CD4-positive, alpha-beta T cell (primary cell): Measurements from ENCODE around the gene HS2ST1. TPM values are rescaled to one million over a fixed set of nuclear protein-coding genes. Genes with fewer than 3 reads are reported as not detected.

Experiments used
- ATAC-seq: fragments of 200-7000 bp; cut with Tn5 transposase; one replicate; pipeline ENCODE4 v1.10.0; 2022; ENCODE audit warnings: mild to moderate bottlenecking; ENCODE audit not compliant: poor library complexity
- CTCF ChIA-PET: fragments of 350-600 bp; sonication (Branson Sonifier 250); formaldehyde crosslinking; loops from one replicate; lab custom pipeline; 2021; ENCODE audit warnings: antibody characterized with exemption, inconsistent platforms; lab: Charles Lee
- POLR2A ChIA-PET: fragments of 350-600 bp; sonication (Branson Sonifier 250); formaldehyde crosslinking; loops from one replicate; lab custom pipeline; 2021; ENCODE audit warnings: antibody characterized with exemption, inconsistent platforms; lab: Charles Lee
- DNase-seq, 14 experiments: peaks; one replicate each; pipeline ENCODE4 v3.0.0-alpha.2; 2013 to 2020; ENCODE audit warnings: mixed read lengths in 2 of 14
- H3K27ac ChIP-seq, 2 donors: one replicate each; pipeline versions ENCODE4 v1.5.1 to v1.7.0; 2013; ENCODE audit warnings: low read length in 2 of 2, low read depth in 1 of 2, mild to moderate bottlenecking in 1 of 2
- H3K27me3 ChIP-seq, 2 experiments: 1 replicate in 1 of 2; 2 replicates in 1 of 2; pipeline versions ENCODE4 v1.6.1 to v1.7.0; 2013; ENCODE audit warnings: low read length in 2 of 2, control low read depth in 1 of 2, mild to moderate bottlenecking in 1 of 2, moderate library complexity in 1 of 2; ENCODE audit not compliant: insufficient read depth in 2 of 2, control insufficient read depth in 1 of 2
- H3K36me3 ChIP-seq: one replicate; pipeline ENCODE4 v1.6.1; 2013; ENCODE audit warnings: low read length, control low read depth; ENCODE audit not compliant: insufficient read depth
- H3K4me1 ChIP-seq: one replicate; pipeline ENCODE4 v1.6.1; 2013; ENCODE audit warnings: low read length, control low read depth; ENCODE audit not compliant: insufficient read depth
- H3K4me3 ChIP-seq: one replicate; pipeline ENCODE4 v1.5.1; 2013; ENCODE audit warnings: mild to moderate bottlenecking, low read length, moderate library complexity
- H3K9me3 ChIP-seq, 2 experiments: 1 replicate in 1 of 2; 2 replicates in 1 of 2; pipeline versions ENCODE4 v1.6.1 to v1.7.0; 2013; ENCODE audit warnings: low read length in 2 of 2, mild to moderate bottlenecking in 2 of 2, control low read depth in 1 of 2, moderate library complexity in 1 of 2; ENCODE audit not compliant: control insufficient read depth in 1 of 2, insufficient read depth in 1 of 2
- H3K27ac Mint-ChIP-seq: one replicate; pipeline ENCODE4 v1.8.0; 2020; ENCODE audit warnings: mixed read lengths
- H3K27me3 Mint-ChIP-seq: one replicate; pipeline ENCODE4 v1.8.0; 2021; ENCODE audit warnings: mixed read lengths
- H3K36me3 Mint-ChIP-seq: one replicate; pipeline ENCODE4 v1.8.0; 2021; ENCODE audit warnings: low read depth, mixed read lengths
- H3K4me1 Mint-ChIP-seq: one replicate; pipeline ENCODE4 v1.8.0; 2021; ENCODE audit warnings: low read depth, mixed read lengths
- H3K4me3 Mint-ChIP-seq: one replicate; pipeline ENCODE4 v1.8.0; 2020; ENCODE audit warnings: mild to moderate bottlenecking, mixed read lengths
- H3K9me3 Mint-ChIP-seq: one replicate; pipeline ENCODE4 v1.8.0; 2020; ENCODE audit warnings: mixed read lengths
- intact Hi-C, 2 experiments: fragments of 100-400 bp; cut with DNase I in 1 of 2; cut with micrococcal nuclease in 1 of 2; formaldehyde crosslinking; loops; one replicate each; pipeline versions ENCODE4 v1.15.1 to v1.9.0; 2023 to 2025; cut with DNase I, micrococcal nuclease
- total RNA-seq, 174 experiments: library from RNA in 2 of 174; stranded (reverse) in 2 of 174; gene quantifications; one replicate each; pipeline ENCODE4 v1.2.3 and lab custom pipeline; 2021 to 2026
- TF ChIP-seq, protein P1 (sequence below): fragments of 200-600 bp; IDR thresholded peaks from one replicate; pipeline ENCODE4 v1.8.0; 2022; ENCODE audit warnings: antibody characterized with exemption, mild to moderate bottlenecking

Gene HS2ST1
- total RNA-seq, 2 experiments from 2014 or later: 6.7 to 6.9 TPM

DNA sequence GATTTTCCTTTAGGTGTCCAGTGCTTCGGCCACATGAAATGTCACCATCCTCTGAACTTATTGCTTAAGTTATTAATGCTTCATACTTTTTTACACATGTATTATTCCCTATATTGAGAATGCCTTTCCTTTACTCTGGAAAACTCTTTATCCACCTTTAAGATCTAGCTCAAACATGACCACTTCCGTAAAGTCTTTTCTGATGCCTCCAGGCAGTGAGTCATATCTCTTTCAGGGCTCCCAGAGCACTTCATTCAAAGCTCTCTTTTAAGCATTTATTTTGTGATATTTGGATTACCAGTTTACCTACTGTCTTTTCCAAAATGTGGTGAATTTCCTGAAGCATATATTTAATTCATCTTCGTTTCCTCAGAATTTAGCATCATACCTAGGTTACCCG lies 178.9 kb downstream of the HS2ST1 start:
- ChIA-PET POLR2A (no interaction called here), CTCF (interaction anchor here (0.6 kb wide), 1 partner anchor 265 kb away, joined by 6 read pairs; no protein-coding TSS in a partner anchor)
- H3K9me3 Mint-ChIP-seq: no peaks in the 10 kb centered on the region

GRCh38 chr1:87094238-87094637 lies 179.8 kb downstream of the HS2ST1 start:
- ChIA-PET POLR2A (no interaction called here), CTCF (no interaction called here)
- Mint-ChIP-seq H3K27ac (no peak overlapping the region), H3K27me3 (no peaks in the 10 kb centered on the region), H3K4me3 (no peak overlapping the region), H3K9me3 (no peaks in the 10 kb centered on the region), H3K4me1 (no peaks in the 10 kb centered on the region), H3K36me3 (peaks cover 28% of the 10 kb centered on the region)
- no peak for ATAC-seq
- no peaks in the 10 kb centered on the region for H3K9me3 ChIP-seq
- TF ChIP-seq, protein P1, sequence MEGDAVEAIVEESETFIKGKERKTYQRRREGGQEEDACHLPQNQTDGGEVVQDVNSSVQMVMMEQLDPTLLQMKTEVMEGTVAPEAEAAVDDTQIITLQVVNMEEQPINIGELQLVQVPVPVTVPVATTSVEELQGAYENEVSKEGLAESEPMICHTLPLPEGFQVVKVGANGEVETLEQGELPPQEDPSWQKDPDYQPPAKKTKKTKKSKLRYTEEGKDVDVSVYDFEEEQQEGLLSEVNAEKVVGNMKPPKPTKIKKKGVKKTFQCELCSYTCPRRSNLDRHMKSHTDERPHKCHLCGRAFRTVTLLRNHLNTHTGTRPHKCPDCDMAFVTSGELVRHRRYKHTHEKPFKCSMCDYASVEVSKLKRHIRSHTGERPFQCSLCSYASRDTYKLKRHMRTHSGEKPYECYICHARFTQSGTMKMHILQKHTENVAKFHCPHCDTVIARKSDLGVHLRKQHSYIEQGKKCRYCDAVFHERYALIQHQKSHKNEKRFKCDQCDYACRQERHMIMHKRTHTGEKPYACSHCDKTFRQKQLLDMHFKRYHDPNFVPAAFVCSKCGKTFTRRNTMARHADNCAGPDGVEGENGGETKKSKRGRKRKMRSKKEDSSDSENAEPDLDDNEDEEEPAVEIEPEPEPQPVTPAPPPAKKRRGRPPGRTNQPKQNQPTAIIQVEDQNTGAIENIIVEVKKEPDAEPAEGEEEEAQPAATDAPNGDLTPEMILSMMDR: no peak
- DNase-seq: no peak
- H3K27me3 ChIP-seq: no peaks in the 10 kb centered on the region
- no peak overlapping the region for H3K4me3 ChIP-seq
- H3K4me1 ChIP-seq: no peaks in the 10 kb centered on the region
- no peak overlapping the region for H3K27ac ChIP-seq
- intact Hi-C loops: no loop called here
- H3K36me3 ChIP-seq: no peaks in the 10 kb centered on the region

More for the DNA sequence above, 178.9 kb downstream of the HS2ST1 start:
- no peaks in the 10 kb centered on the region for H3K4me1 Mint-ChIP-seq
- TF ChIP-seq, protein P1: no peak
- Histone ChIP-seq H3K36me3 (no peaks in the 10 kb centered on the region), H3K4me1 (no peaks in the 10 kb centered on the region), H3K4me3 (no peak overlapping the region), H3K27me3 (no peaks in the 10 kb centered on the region), H3K9me3 (no peaks in the 10 kb centered on the region), H3K27ac (no peak overlapping the region)
- peaks cover 23% of the 10 kb centered on the region for H3K36me3 Mint-ChIP-seq
- no peaks in the 10 kb centered on the region for H3K27me3 Mint-ChIP-seq
- no peak overlapping the region for H3K27ac Mint-ChIP-seq
- intact Hi-C loops: no loop called here
- ATAC-seq (no peak), DNase-seq (no peak)
- H3K4me3 Mint-ChIP-seq: no peak overlapping the region

- no peaks in the 10 kb centered on the region for H3K27me3 Mint-ChIP-seq
- DNase-seq (no peak), ATAC-seq (no peak)
- H3K36me3 Mint-ChIP-seq: peaks cover 64% of the 10 kb centered on the region
- TF ChIP-seq, protein P1: no peak
- H3K4me1 Mint-ChIP-seq: no peaks in the 10 kb centered on the region
- ChIA-PET CTCF (no interaction called here), POLR2A (no interaction called here)
- H3K27ac Mint-ChIP-seq: no peak overlapping the region
- H3K27me3 ChIP-seq: no peaks in the 10 kb centered on the region
- no peak overlapping the region for H3K4me3 ChIP-seq
- H3K4me3 Mint-ChIP-seq: no peak overlapping the region
- peaks cover 6 to 15% of the 10 kb centered on the region in 2 experiments for H3K9me3 ChIP-seq
- H3K36me3 ChIP-seq: no peaks in the 10 kb centered on the region
- peaks cover 3% of the 10 kb centered on the region for H3K9me3 Mint-ChIP-seq
- no peak overlapping the region for H3K27ac ChIP-seq
- H3K4me1 ChIP-seq: no peaks in the 10 kb centered on the region
- intact Hi-C loops: no loop called here
Measured at GRCh38 chr1:87100271-87100670, 185.8 kb downstream of the HS2ST1 start.
